ENCODE results near the gene DAZAP1.

DAZAP1 gene

DNA sequence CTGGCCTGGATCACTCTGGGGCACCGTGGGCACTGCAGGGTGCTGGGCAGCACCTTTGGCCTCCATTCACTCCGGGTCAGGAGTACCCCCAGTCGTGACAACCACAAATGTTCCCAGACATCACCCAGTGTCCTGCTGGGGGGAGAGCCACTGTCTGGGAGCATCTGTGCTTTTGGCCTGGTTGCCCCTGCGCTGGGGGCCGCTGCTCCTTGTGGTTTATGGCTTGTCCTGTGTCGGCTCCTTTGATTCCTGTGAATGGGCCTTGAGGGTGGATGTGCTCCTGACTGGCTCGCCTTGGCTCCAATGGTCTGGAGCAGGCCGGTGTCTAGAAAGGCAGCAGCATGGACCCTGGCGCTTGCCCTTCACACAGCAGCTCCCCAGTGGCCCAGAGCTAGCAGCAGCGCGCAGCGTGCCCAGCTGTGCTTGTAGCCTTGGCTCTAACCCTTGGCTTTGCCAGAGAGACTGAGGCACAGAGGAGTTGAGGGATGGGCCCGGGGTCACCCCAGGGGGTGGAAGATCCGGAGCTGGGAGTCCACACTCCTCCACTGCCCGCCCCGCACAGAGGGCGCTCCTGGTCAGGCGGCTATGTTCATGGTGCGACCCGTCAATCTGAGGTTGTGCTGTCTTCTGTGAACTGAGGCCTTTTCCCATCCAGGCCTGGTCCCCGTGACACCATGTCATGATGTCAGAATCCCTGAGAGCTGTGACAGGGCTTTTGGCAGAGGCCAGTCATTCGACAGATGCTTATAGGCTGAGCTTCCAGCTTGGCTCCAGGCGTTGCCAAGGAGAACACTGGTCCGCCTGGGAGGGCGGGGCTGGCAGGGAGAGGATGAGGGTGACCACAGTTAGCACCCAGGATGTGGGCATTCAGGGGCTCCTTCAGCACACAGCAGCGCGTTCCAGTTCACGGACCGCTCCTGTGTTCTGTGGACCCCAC is 4.1 kb downstream of the DAZAP1 start:
- Histone ChIP-seq H3K27ac (ENCODE audit: low read depth, low read length) (peak overlapping the region; percentile 42), H3K4me3 (ENCODE audit: low read depth in 1 of 2, low read length in 2 of 2) (peak overlapping the region in 1 of 2 donors; percentile 19), H3K27me3 (ENCODE audit: control insufficient read depth in 1 of 2, insufficient read depth in 2 of 2, low read length in 2 of 2) (no peaks in the 10 kb centered on the region), H3K4me1 (ENCODE audit: control insufficient read depth in 1 of 2, insufficient read depth in 2 of 2, low read length in 2 of 2) (peaks cover 58 to 67% of the 10 kb centered on the region in 2 donors), H3K9me3 (ENCODE audit: control insufficient read depth in 1 of 2, low read length in 2 of 2) (no peaks in the 10 kb centered on the region), H3K36me3 (ENCODE audit: control insufficient read depth in 1 of 2, insufficient read depth in 2 of 2, low read length in 2 of 2) (peaks cover 0 to 19% of the 10 kb centered on the region in 2 donors), H3K9ac (ENCODE audit: low read depth in 1 of 2, low read length in 2 of 2) (peak overlapping the region in 1 of 2 donors; percentile 18)

DNA sequence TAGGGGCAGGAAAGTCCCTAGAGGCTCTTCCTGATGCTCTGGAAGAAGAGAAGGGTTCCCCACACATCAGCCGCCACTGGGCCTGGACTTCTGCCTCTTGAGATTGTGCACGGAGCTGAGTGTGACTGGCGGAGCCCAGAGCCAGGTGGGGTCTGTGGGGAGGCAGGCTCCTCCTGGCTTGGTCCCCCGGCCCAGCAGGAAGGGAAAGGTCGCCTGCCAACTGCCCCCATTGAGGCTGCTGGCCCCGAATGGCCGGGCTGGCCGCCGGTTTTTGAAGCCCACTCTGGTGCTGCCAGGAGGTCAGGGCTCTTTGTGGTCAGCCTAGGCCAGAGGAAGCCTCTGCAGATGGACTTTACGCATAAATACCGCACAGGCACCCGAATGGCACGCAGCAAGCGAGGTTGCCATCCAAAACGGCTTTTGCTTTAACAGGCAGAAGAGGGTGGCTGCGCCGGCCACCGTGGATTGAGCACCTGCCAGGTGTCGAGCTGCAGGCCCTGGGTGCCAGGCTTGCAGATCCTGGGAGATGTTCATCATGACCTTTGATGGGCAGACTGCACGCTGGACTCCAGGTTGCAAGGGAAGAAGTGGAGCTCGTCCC is 5.0 kb downstream of the DAZAP1 start:
- Histone ChIP-seq H3K4me3 (ENCODE audit: low read depth in 1 of 2, low read length in 2 of 2) (no peak overlapping the region), H3K27me3 (ENCODE audit: control insufficient read depth in 1 of 2, insufficient read depth in 2 of 2, low read length in 2 of 2) (no peaks in the 10 kb centered on the region), H3K9me3 (ENCODE audit: control insufficient read depth in 1 of 2, low read length in 2 of 2) (no peaks in the 10 kb centered on the region), H3K9ac (ENCODE audit: low read depth in 1 of 2, low read length in 2 of 2) (no peak overlapping the region), H3K27ac (ENCODE audit: low read depth, low read length) (no peak overlapping the region), H3K36me3 (ENCODE audit: control insufficient read depth in 1 of 2, insufficient read depth in 2 of 2, low read length in 2 of 2) (peaks cover 0 to 23% of the 10 kb centered on the region in 2 donors), H3K4me1 (ENCODE audit: control insufficient read depth in 1 of 2, insufficient read depth in 2 of 2, low read length in 2 of 2) (peaks cover 63 to 66% of the 10 kb centered on the region in 2 donors)

DNA sequence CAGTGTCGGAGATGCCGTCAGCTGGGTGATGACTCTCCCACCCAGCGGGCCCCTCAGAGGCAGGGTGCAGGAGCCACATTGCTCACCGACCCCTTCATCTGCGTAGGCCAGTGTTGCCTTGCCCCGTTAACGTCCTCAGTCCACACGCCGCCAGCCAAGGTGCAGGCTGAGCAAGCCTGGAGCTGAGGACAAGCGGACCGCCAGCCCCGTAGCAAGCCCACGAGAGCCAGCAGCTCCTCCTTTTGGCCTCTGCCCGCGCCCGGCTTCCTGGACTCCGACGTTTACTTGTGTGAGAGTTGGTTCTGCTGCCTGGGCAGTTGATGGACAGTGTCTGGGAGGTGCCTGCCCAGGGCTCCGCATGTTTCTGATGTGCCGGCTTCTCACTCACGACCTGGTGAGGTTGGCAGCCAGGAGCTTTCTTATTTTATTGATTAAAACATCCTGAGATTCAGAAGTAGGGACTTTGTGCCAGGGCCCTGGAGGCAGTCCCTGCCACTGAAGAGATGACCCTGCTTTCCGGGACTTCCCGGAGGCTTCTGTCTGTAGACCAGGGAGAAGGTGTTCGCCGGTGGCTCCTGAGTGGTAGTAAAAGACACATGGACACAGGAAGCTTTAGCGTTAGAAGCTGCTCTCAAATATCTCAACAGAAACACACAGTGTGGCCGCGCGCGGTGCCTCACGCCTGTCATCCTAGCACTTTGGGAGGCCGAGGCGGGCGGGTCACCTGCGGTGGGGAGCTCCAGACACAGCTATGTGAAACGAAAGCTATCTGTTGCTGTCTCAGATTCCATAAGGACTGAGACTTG is 5.8 kb downstream of the DAZAP1 start:
- H3K9me3 ChIP-seq (ENCODE audit: control insufficient read depth in 1 of 2, low read length in 2 of 2), result no peaks in the 10 kb centered on the region
- peaks cover 0 to 31% of the 10 kb centered on the region in 2 donors for H3K36me3 ChIP-seq (ENCODE audit: control insufficient read depth in 1 of 2, insufficient read depth in 2 of 2, low read length in 2 of 2)
- H3K27ac ChIP-seq (ENCODE audit: low read depth, low read length), result no peak overlapping the region
- H3K4me1 ChIP-seq (ENCODE audit: control insufficient read depth in 1 of 2, insufficient read depth in 2 of 2, low read length in 2 of 2), result peaks cover 65 to 73% of the 10 kb centered on the region in 2 donors
- H3K27me3 ChIP-seq (ENCODE audit: control insufficient read depth in 1 of 2, insufficient read depth in 2 of 2, low read length in 2 of 2), result no peaks in the 10 kb centered on the region
- no peak overlapping the region for H3K4me3 ChIP-seq (ENCODE audit: low read depth in 1 of 2, low read length in 2 of 2)
- H3K9ac ChIP-seq (ENCODE audit: low read depth in 1 of 2, low read length in 2 of 2), result no peak overlapping the region

DNA sequence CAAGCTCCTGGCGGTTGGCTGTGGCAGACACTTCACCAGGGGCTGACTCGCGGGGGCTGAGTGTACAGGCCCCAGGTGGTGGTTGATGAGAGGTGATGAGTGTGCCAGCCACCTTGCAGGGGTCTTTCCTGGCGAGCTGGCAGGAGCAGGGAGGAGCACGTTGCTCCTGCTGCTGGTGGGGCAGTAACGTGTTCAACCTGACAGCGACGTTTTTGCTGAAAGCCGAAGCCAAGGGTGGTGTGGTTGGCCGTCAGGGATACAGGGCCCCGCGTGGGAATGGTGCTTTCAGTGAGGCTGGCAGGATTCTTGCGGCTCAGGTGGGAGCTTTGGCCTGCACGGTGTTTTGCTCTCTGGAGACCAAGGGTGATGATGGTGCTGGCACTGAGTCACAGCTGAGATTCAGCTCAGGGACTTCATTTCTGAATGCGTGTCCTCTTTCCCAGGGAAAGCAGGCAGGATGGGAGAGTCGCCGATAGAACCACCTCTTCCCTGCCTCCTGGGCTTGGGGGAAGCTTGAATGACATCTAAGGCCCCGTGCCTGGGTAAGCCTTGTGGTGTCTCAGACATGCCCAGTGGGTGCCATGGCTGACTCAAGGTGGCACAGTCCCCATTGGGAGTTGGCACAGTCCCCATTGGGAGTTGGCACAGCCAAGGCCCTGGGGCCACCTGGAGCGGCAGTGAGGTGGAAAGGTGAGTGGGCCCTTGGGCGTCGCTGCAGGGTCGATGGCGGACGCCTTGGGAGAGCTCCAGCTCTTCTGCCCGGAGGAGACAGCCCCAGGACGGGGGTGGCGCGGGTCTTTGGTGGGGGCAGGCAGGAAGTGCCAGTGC is 8.8 kb downstream of the DAZAP1 start:
- Histone ChIP-seq H3K4me3 (ENCODE audit: low read depth in 1 of 2, low read length in 2 of 2) (peak overlapping the region; percentile 10 to 45), H3K27ac (ENCODE audit: low read depth, low read length) (peak overlapping the region; percentile 75), H3K36me3 (ENCODE audit: control insufficient read depth in 1 of 2, insufficient read depth in 2 of 2, low read length in 2 of 2) (peaks cover 19 to 51% of the 10 kb centered on the region in 2 donors), H3K4me1 (ENCODE audit: control insufficient read depth in 1 of 2, insufficient read depth in 2 of 2, low read length in 2 of 2) (peaks cover 40 to 48% of the 10 kb centered on the region in 2 donors), H3K9me3 (ENCODE audit: control insufficient read depth in 1 of 2, low read length in 2 of 2) (no peaks in the 10 kb centered on the region), H3K9ac (ENCODE audit: low read depth in 1 of 2, low read length in 2 of 2) (peak overlapping the region; percentile 44 to 51), H3K27me3 (ENCODE audit: control insufficient read depth in 1 of 2, insufficient read depth in 2 of 2, low read length in 2 of 2) (no peaks in the 10 kb centered on the region)

DNA sequence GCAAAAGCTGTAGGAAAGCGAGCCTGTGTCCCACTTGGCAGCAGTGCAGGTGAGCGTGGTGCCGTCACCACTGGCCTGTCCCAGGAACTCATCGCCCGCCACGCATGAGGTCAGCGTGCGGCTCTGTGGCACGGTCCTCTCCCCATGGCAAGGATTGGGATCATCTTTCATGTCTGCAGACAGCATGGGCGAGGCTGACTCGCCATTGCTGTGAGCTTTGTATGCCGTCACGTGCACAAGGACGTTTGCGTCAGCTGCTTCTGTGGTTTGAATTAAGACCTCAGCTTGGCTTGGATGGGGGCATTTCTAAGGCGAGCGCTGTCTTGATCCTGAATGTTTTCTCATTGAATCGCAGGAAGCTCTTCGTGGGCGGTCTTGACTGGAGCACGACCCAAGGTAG is 9.8 kb downstream of the DAZAP1 start:
- H3K27me3 ChIP-seq (ENCODE audit: control insufficient read depth in 1 of 2, insufficient read depth in 2 of 2, low read length in 2 of 2), result no peaks in the 10 kb centered on the region
- H3K9me3 ChIP-seq (ENCODE audit: control insufficient read depth in 1 of 2, low read length in 2 of 2), result no peaks in the 10 kb centered on the region
- H3K4me3 ChIP-seq (ENCODE audit: low read depth in 1 of 2, low read length in 2 of 2), result no peak overlapping the region
- H3K27ac ChIP-seq (ENCODE audit: low read depth, low read length), result no peak overlapping the region
- peaks cover 31 to 39% of the 10 kb centered on the region in 2 donors for H3K4me1 ChIP-seq (ENCODE audit: control insufficient read depth in 1 of 2, insufficient read depth in 2 of 2, low read length in 2 of 2)
- H3K36me3 ChIP-seq (ENCODE audit: control insufficient read depth in 1 of 2, insufficient read depth in 2 of 2, low read length in 2 of 2), result peaks cover 23 to 61% of the 10 kb centered on the region in 2 donors
- H3K9ac ChIP-seq (ENCODE audit: low read depth in 1 of 2, low read length in 2 of 2), result no peak overlapping the region

DNA sequence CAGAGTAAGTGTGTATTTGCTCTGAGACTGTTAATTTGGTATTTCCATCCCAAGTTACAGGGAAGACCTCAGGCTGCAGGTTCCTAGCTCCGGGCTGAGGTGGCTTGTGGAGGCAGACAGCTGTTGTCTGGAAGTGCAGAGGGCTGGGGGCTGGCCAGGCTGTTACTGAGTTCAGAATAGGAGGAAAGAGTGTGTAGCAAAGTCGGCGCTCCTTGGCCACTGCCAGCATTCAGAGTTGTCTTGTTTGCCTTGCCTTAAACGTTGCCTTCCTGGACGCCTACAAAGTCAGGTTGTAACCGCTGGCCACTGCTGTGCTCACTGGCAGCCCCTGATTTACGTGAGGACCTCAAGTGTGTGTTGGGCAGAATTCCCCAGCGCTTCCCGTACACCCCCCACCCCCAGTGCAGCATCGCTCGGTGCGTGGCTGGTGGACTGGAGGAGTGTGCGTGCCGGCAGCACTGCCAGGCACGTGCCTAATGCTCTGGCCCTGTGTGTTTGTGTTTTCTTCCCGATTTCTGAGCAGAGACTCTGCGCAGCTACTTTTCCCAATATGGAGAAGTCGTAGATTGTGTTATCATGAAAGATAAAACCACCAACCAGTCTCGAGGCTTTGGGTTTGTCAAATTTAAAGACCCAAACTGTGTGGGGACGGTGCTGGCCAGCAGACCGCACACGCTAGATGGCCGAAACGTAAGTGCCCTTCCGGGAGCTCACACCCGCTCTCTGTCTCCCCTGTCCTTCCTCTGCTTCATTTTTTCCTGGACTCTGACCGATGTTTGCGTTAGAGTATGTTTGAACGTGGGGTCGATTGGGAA is 10.5 kb downstream of the DAZAP1 start:
- Histone ChIP-seq H3K9ac (ENCODE audit: low read depth in 1 of 2, low read length in 2 of 2) (no peak overlapping the region), H3K4me1 (ENCODE audit: control insufficient read depth in 1 of 2, insufficient read depth in 2 of 2, low read length in 2 of 2) (peaks cover 30 to 33% of the 10 kb centered on the region in 2 donors), H3K27ac (ENCODE audit: low read depth, low read length) (no peak overlapping the region), H3K36me3 (ENCODE audit: control insufficient read depth in 1 of 2, insufficient read depth in 2 of 2, low read length in 2 of 2) (peaks cover 23 to 61% of the 10 kb centered on the region in 2 donors), H3K9me3 (ENCODE audit: control insufficient read depth in 1 of 2, low read length in 2 of 2) (no peaks in the 10 kb centered on the region), H3K27me3 (ENCODE audit: control insufficient read depth in 1 of 2, insufficient read depth in 2 of 2, low read length in 2 of 2) (no peaks in the 10 kb centered on the region), H3K4me3 (ENCODE audit: low read depth in 1 of 2, low read length in 2 of 2) (no peak overlapping the region)

DNA sequence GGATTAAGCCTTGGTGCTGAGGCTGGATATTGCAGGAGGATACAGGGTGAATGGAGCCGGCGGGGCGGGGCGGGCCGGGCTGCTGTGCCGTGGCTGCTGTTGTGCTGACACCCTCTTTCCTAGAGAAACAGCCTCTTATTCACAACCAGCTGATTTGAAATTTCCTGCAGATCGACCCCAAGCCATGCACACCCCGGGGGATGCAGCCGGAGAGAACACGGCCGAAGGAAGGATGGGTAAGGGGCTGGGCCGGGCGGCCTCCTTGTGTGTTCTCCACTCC is 11.1 kb downstream of the DAZAP1 start:
- peaks cover 26 to 64% of the 10 kb centered on the region in 2 donors for H3K36me3 ChIP-seq (ENCODE audit: control insufficient read depth in 1 of 2, insufficient read depth in 2 of 2, low read length in 2 of 2)
- no peaks in the 10 kb centered on the region for H3K9me3 ChIP-seq (ENCODE audit: control insufficient read depth in 1 of 2, low read length in 2 of 2)
- peaks cover 29 to 30% of the 10 kb centered on the region in 2 donors for H3K4me1 ChIP-seq (ENCODE audit: control insufficient read depth in 1 of 2, insufficient read depth in 2 of 2, low read length in 2 of 2)
- no peak overlapping the region for H3K4me3 ChIP-seq (ENCODE audit: low read depth in 1 of 2, low read length in 2 of 2)
- no peak overlapping the region for H3K9ac ChIP-seq (ENCODE audit: low read depth in 1 of 2, low read length in 2 of 2)
- no peak overlapping the region for H3K27ac ChIP-seq (ENCODE audit: low read depth, low read length)
- no peaks in the 10 kb centered on the region for H3K27me3 ChIP-seq (ENCODE audit: control insufficient read depth in 1 of 2, insufficient read depth in 2 of 2, low read length in 2 of 2)

DNA sequence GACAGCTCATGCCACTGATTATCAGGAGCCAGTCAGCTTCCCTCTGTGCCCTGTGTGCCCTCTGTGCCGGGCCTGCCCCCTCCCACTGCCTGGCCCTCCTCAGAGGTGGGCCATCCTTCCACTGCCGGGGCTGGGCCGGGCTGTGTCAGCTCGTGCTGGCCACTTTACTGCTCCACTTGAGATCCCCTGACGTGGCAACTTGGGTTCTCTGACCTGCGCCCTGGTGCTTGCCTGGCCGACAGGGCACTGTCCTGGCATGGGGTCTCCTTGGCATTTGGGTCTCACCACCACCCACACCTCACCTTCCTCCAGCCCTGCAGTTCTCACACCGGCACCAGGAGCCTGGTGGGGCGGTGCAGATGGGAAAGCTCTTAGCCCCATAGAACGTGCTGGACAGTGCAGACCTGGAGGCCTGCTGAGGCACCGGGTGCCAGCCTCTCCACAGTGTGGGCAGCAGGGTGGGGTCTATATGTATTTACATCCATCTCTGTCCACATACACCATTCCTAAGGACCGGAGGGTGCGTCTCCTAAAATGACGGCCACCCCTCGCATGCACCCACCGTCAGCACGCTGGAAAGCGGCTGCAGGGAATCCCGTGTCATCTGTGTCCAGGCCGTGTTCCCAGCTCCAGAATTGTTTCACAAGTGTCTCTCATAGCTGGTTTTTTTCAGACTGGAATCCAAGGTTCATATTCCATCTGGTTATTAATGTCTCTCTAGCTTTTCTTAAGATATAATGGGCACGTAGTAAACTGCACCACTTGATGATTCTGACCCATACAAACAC is 11.8 kb downstream of the DAZAP1 start:
- Histone ChIP-seq H3K27me3 (ENCODE audit: control insufficient read depth in 1 of 2, insufficient read depth in 2 of 2, low read length in 2 of 2) (no peaks in the 10 kb centered on the region), H3K4me3 (ENCODE audit: low read depth in 1 of 2, low read length in 2 of 2) (no peak overlapping the region), H3K36me3 (ENCODE audit: control insufficient read depth in 1 of 2, insufficient read depth in 2 of 2, low read length in 2 of 2) (peaks cover 32 to 70% of the 10 kb centered on the region in 2 donors), H3K9ac (ENCODE audit: low read depth in 1 of 2, low read length in 2 of 2) (no peak overlapping the region), H3K4me1 (ENCODE audit: control insufficient read depth in 1 of 2, insufficient read depth in 2 of 2, low read length in 2 of 2) (peaks cover 30 to 35% of the 10 kb centered on the region in 2 donors), H3K9me3 (ENCODE audit: control insufficient read depth in 1 of 2, low read length in 2 of 2) (no peaks in the 10 kb centered on the region), H3K27ac (ENCODE audit: low read depth, low read length) (no peak overlapping the region)
